T-helper 2 cell treated with Interferon-gamma antibody and Interleukin-4, amounts not matched to agents 5 μg/mL and 100 μg/mL, for 36 hours (primary cell): ENCODE measurements around the gene FES.
"Not testable (repeated sequence)": the region's sequence is repeated elsewhere in the genome, so short reads cannot be mapped to it uniquely, and the experiment has no call there.

ENCODE experiments used
- DNase-seq: peaks from one replicate; pipeline ENCODE4 v3.0.0; 2021; ENCODE audit warnings: low spot score
- H3K27ac Mint-ChIP-seq: one replicate; pipeline ENCODE4 v1.8.0; 2021; ENCODE audit warnings: mild to moderate bottlenecking, mixed read lengths
- H3K27me3 Mint-ChIP-seq: one replicate; pipeline ENCODE4 v1.8.0; 2021; ENCODE audit warnings: low read depth, mixed read lengths
- H3K36me3 Mint-ChIP-seq: one replicate; pipeline ENCODE4 v1.8.0; 2021; ENCODE audit warnings: low read depth, mixed read lengths
- H3K4me1 Mint-ChIP-seq: one replicate; pipeline ENCODE4 v1.8.0; 2021; ENCODE audit warnings: low read depth, mixed read lengths
- H3K4me3 Mint-ChIP-seq: one replicate; pipeline ENCODE4 v1.8.0; 2022; ENCODE audit warnings: mild to moderate bottlenecking, moderate library complexity, mixed read lengths
- H3K9me3 Mint-ChIP-seq: one replicate; pipeline ENCODE4 v1.8.0; 2021; ENCODE audit warnings: mixed read lengths

FES gene

DNA sequence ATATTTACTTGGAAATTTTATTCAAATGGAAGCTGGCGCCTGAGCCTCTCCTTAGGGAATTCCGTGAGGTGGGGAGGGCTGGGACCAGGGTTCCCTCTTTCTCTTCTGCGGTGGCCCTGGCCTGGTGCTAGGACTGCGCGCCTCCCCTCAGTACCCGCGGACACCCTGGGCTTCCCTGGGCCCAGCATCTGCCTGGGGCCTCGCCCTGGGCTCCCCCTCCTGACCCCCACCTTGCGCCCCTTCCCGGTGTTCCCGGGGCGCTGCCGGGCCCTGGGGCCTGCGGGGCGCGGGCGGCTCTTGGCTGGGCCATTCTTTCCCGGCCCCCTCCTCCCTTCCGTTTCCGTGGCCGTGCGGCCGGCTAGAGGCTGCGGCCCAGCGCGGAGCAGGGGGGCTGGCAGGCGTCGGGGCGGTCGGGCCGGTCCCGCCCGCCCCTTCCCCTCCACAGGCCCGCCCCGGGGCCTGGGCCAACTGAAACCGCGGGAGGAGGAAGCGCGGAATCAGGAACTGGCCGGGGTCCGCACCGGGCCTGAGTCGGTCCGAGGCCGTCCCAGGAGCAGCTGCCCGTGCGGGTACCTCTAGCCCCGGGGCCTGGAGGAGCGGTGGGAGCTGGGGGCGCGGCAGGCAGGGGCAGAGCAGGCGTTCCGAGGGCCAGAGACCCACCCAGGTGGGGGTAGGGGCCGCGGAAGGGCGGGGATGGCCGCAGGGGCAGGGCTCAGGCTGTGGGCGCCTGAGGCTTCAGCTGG, at the start of gene FES:
Gene FES, plus strand, starts transcription at position 529 of the 743 bp plus-strand sequence. CDS start 542 bp downstream, outside the sequence.
- peak within 1 kb of the TSS; percentile 86 for H3K27ac Mint-ChIP-seq
- no peak for DNase-seq

DNA sequence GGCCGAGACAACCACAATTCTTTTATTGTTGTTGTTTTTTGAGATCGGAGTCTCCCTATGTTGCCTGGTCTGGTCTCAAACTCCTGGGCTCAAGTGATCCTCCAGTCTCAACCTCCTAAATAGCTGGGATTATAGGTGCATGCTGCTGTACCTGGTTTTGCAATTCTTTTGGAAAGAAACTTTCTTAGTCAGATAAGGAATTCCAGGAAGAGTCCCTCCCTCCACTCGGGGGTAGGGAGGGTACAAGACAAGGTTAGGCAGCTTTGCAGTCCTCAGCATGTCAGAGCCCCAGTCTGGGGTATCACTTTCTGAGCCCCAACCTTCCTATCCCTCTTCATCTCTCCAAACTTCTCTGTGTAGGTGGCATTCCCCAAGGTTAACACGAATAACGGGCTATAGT, 49.7 kb upstream of the FES start:
- no peaks in the 10 kb centered on the region for H3K27me3 Mint-ChIP-seq
- H3K4me3 Mint-ChIP-seq: no peak overlapping the region
- DNase-seq: no peak
- peaks cover 64% of the 10 kb centered on the region for H3K4me1 Mint-ChIP-seq
- peaks cover 7% of the 10 kb centered on the region for H3K36me3 Mint-ChIP-seq
- H3K27ac Mint-ChIP-seq: no peak overlapping the region
- no peaks in the 10 kb centered on the region for H3K9me3 Mint-ChIP-seq

More for the DNA sequence above, at the start of gene FES:
- peaks cover 26% of the 10 kb centered on the region for H3K36me3 Mint-ChIP-seq
- peaks cover 25% of the 10 kb centered on the region for H3K4me1 Mint-ChIP-seq
- no peaks in the 10 kb centered on the region for H3K27me3 Mint-ChIP-seq
- no peaks in the 10 kb centered on the region for H3K9me3 Mint-ChIP-seq
- peak within 1 kb of the TSS; percentile 62 for H3K4me3 Mint-ChIP-seq

- Mint-ChIP-seq H3K4me3 (peak overlapping the region; percentile 69), H3K27me3 (no peaks in the 10 kb centered on the region), H3K4me1 (peaks cover 55% of the 10 kb centered on the region), H3K9me3 (no peaks in the 10 kb centered on the region), H3K27ac (peak overlapping the region; percentile 85), H3K36me3 (peaks cover 2% of the 10 kb centered on the region)
- no peak for DNase-seq
Observed at GRCh38 chr15:90836296-90836871, 47.9 kb upstream of the FES start.

- peak; percentile 73 for DNase-seq
- Mint-ChIP-seq H3K36me3 (peaks cover 2% of the 10 kb centered on the region), H3K9me3 (no peaks in the 10 kb centered on the region), H3K4me1 (peaks cover 59% of the 10 kb centered on the region), H3K27me3 (no peaks in the 10 kb centered on the region), H3K4me3 (peak overlapping the region; percentile 69), H3K27ac (peak overlapping the region; percentile 85)
Observed at GRCh38 chr15:90837094-90837493, 47.2 kb upstream of the FES start.

GRCh38 chr15:90838139-90838538, 46.2 kb upstream of the FES start:
- Mint-ChIP-seq H3K9me3 (no peaks in the 10 kb centered on the region), H3K4me1 (peaks cover 58% of the 10 kb centered on the region), H3K36me3 (peaks cover 3% of the 10 kb centered on the region), H3K4me3 (peak overlapping the region; percentile 69), H3K27ac (peak overlapping the region; percentile 85), H3K27me3 (no peaks in the 10 kb centered on the region)
- DNase-seq: peak; percentile 93

DNA sequence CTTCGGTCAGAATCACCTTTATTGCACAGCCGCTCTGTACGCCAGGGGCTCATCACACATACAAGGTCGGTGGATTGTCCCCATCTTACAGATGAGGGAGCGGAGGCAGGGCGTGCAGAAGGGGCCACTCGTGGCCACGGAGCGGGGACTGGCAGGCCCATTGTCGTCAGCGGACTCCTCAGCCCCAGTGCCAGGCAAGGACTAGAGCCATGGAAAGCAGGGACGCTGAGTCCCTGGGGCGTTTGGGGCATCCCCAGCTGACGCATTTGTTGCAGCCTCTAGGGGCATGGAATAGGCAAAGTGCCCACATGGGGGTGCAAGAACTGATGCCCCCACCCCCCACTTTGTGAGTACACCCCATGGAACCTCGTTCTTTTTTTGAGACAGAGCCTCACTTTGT, 45.8 kb upstream of the FES start:
- no peaks in the 10 kb centered on the region for H3K9me3 Mint-ChIP-seq
- no peak for DNase-seq
- peaks cover 56% of the 10 kb centered on the region for H3K4me1 Mint-ChIP-seq
- peaks cover 3% of the 10 kb centered on the region for H3K36me3 Mint-ChIP-seq
- H3K4me3 Mint-ChIP-seq: peak overlapping the region; percentile 69
- H3K27ac Mint-ChIP-seq: peak overlapping the region; percentile 85
- H3K27me3 Mint-ChIP-seq: no peaks in the 10 kb centered on the region

DNA sequence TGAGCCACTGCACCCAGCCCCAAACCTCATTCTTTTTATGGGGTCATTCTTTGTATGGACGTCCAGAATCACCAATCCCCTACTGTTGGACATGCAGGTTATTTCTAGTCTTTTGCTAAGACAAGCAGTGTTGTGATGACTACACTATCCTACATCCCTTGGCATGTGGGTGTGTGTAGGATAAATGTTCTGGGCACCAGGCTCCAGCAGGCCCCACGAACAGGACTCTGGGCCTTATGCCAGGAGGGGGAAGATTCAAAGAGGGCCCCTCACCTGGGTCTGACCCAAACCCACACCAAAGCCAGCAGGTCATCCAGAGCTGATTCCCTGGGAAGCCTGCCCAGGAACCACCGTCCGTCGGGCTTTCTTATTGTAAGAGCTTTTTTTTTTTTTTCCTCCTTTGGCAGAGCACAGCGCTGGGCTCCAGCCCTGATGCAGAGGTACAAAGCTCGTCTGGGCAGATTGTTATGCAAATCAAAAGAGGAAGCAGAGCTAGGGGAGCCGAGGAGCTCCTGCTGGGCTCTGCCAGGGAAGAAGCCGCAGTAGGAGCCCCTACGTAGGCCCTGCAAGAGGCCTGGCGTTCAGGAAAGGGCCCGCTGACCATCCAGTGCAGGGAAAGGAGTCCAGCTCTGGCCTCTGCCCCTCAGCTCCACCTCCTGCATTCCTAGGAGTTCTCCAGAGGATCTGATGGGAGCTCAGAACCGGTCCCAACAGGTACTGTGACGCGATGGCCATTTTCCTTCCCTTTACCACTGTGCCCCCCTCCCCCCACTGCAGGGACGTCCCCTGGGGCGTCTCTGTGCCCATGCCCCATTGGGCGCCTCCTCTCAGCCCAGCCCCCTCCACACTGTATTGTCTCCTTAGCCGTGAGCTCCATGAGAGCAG, 44.9 kb upstream of the FES start:
- peaks cover 57% of the 10 kb centered on the region for H3K4me1 Mint-ChIP-seq

GRCh38 chr15:90840157-90840855, 44.0 kb upstream of the FES start:
- peaks cover 55% of the 10 kb centered on the region for H3K4me1 Mint-ChIP-seq
- H3K4me3 Mint-ChIP-seq: peak overlapping the region; percentile 69
- peaks cover 3% of the 10 kb centered on the region for H3K36me3 Mint-ChIP-seq
- DNase-seq: no peak
- H3K27ac Mint-ChIP-seq: peak overlapping the region; percentile 85
- no peaks in the 10 kb centered on the region for H3K9me3 Mint-ChIP-seq
- no peaks in the 10 kb centered on the region for H3K27me3 Mint-ChIP-seq

More for the DNA sequence above, 44.9 kb upstream of the FES start:
- Mint-ChIP-seq H3K9me3 (no peaks in the 10 kb centered on the region), H3K4me3 (peak overlapping the region; percentile 69), H3K36me3 (peaks cover 3% of the 10 kb centered on the region), H3K27me3 (no peaks in the 10 kb centered on the region), H3K27ac (peak overlapping the region; percentile 85)
- no peak for DNase-seq

DNA sequence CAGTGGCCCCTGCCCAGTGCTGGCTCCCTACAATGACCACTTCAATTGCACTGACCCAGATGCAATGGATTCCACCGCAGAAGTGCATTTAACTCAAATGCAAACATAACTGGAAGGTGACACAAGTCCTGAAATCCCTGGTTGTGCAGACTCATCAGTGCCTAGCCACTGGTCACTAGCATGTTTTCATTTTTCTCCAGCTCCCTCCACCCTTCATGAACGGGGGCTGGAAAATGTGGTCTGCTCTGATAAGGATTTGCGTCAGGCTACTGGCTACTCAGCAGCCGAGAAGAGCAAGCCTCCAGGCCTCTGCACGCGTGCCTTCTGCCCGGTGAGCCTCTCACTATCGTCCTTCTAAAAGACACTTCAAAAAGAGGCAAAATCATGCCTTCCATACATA, 43.4 kb upstream of the FES start:
- DNase-seq: no peak
- H3K4me1 Mint-ChIP-seq: peaks cover 55% of the 10 kb centered on the region
- H3K27ac Mint-ChIP-seq: no peak overlapping the region

GRCh38 chr15:90844696-90845095, 39.6 kb upstream of the FES start:
- H3K27ac Mint-ChIP-seq: peak overlapping the region; percentile 80
- no peak overlapping the region for H3K4me3 Mint-ChIP-seq
- H3K4me1 Mint-ChIP-seq: peaks cover 29% of the 10 kb centered on the region
- H3K27me3 Mint-ChIP-seq: no peaks in the 10 kb centered on the region
- no peak for DNase-seq
- no peaks in the 10 kb centered on the region for H3K9me3 Mint-ChIP-seq
- H3K36me3 Mint-ChIP-seq: peaks cover 10% of the 10 kb centered on the region

More for the DNA sequence above, 43.4 kb upstream of the FES start:
- no peaks in the 10 kb centered on the region for H3K9me3 Mint-ChIP-seq
- peaks cover 3% of the 10 kb centered on the region for H3K36me3 Mint-ChIP-seq
- H3K4me3 Mint-ChIP-seq: peak overlapping the region; percentile 9
- H3K27me3 Mint-ChIP-seq: no peaks in the 10 kb centered on the region

DNA sequence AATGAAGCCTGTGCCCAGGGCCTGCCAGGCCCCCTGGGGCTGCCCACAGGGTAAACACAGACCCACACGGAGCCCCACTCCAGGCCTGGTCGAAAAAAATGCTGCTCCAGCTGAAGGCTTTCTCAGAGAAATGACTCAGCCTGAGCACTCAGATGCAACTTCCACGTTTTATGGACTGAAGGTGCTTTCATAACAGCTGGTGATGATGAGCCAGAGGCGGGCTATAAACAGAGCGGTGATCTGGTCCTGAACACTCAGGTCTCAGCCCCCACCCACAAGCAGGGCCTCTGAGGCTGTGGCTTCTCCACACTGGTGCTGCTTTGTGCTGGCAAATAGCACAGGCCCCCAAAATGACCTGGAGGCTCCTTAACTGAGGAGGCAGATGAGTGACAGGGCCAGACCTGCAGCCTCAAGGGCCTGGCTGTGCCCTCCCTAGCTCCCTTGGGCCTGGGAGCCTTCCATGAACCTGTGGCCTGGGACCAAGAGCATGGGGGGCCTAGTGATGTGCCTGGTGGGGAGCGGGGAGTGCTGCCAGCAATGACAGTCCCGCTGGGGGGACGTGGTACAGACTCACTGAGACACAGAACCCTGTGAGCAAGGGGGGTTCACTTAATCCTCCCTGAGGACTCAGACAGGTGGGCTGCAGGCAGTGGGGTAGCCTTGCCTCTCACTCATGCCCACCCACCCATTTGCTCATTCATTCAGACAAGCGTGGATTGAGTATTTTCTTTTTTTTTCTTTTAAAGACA, 38.9 kb upstream of the FES start:
- H3K9me3 Mint-ChIP-seq: no peaks in the 10 kb centered on the region
- peak overlapping the region; percentile 15 for H3K4me3 Mint-ChIP-seq
- peak overlapping the region; percentile 80 for H3K27ac Mint-ChIP-seq
- peaks cover 26% of the 10 kb centered on the region for H3K4me1 Mint-ChIP-seq
- peak; percentile 77 for DNase-seq
- no peaks in the 10 kb centered on the region for H3K27me3 Mint-ChIP-seq
- peaks cover 11% of the 10 kb centered on the region for H3K36me3 Mint-ChIP-seq

- H3K4me3 Mint-ChIP-seq, H3K27me3 Mint-ChIP-seq, H3K9me3 Mint-ChIP-seq, DNase-seq, H3K27ac Mint-ChIP-seq: not testable (repeated sequence)
- Mint-ChIP-seq H3K4me1 (peaks cover 52% of the 10 kb centered on the region), H3K36me3 (peaks cover 24% of the 10 kb centered on the region)
Observed at GRCh38 chr15:90849424-90849823, 34.9 kb upstream of the FES start.

- Mint-ChIP-seq H3K27ac (peak overlapping the region; percentile 90), H3K9me3 (peaks cover 4% of the 10 kb centered on the region), H3K4me1 (peaks cover 57% of the 10 kb centered on the region), H3K36me3 (peaks cover 30% of the 10 kb centered on the region), H3K4me3 (peak overlapping the region; percentile 79), H3K27me3 (no peaks in the 10 kb centered on the region)
- peak; percentile 37 for DNase-seq
Observed at GRCh38 chr15:90851114-90851513, 33.2 kb upstream of the FES start.
